HepG2 (cell line): ENCODE data around the gene NBEAL2. TPM values are rescaled to one million over a fixed set of nuclear protein-coding genes. Genes with fewer than 3 reads are reported as not detected.
A peak's percentile ranks its signal among the peaks of the same experiment; 100 is the strongest.

ENCODE experiments used
- ATAD3A ChIP-seq: sonication (generic); formaldehyde crosslinking; IDR thresholded peaks from 2 replicates; pipeline ENCODE4 v1.4.0; 2020; ENCODE audit warnings: missing genetic modification reagents
- FLYWCH1 ChIP-seq: sonication (generic); formaldehyde crosslinking; IDR thresholded peaks from 2 replicates; pipeline ENCODE4 v1.8.1; 2023; ENCODE audit warnings: mild to moderate bottlenecking, missing genetic modification reagents
- GLMP ChIP-seq: sonication (generic); formaldehyde crosslinking; IDR thresholded peaks from 2 replicates; pipeline ENCODE4 v1.9.0; 2021; ENCODE audit warnings: missing genetic modification reagents, mild to moderate bottlenecking, borderline replicate concordance
- HHEX ChIP-seq: IDR thresholded peaks from 2 replicates; pipeline ENCODE4 v1.6.1; 2016; ENCODE audit warnings: control low read depth
- IKZF1 ChIP-seq: fragments of 450-650 bp; IDR thresholded peaks from 2 replicates; pipeline ENCODE4 v1.7.1; 2016
- IKZF4 ChIP-seq: sonication (generic); formaldehyde crosslinking; IDR thresholded peaks from 2 replicates; pipeline ENCODE4 v1.5.1; 2020; ENCODE audit warnings: borderline replicate concordance, mild to moderate bottlenecking, low read depth, missing genetic modification reagents; ENCODE audit errors: not compliant biosample characterization
- MIER3 ChIP-seq: IDR thresholded peaks from 2 replicates; pipeline ENCODE4 v1.6.1; 2016; ENCODE audit warnings: missing compliant biosample characterization, borderline replicate concordance
- NFIB ChIP-seq: sonication (generic); formaldehyde crosslinking; IDR thresholded peaks from 2 replicates; pipeline ENCODE4 v1.9.0; 2021; ENCODE audit warnings: missing genetic modification reagents, mild to moderate bottlenecking, borderline replicate concordance
- PRDM10 ChIP-seq: sonication (generic); formaldehyde crosslinking; IDR thresholded peaks from 2 replicates; pipeline ENCODE4 v1.4.0; 2020; ENCODE audit warnings: low read depth, missing genetic modification reagents
- RFX3 ChIP-seq: IDR thresholded peaks from 2 replicates; pipeline ENCODE4 v1.6.1; 2016; ENCODE audit warnings: missing biosample characterization, missing genetic modification reagents
- RFXANK ChIP-seq: IDR thresholded peaks from 2 replicates; pipeline ENCODE4 v1.6.1; 2016
- SAP130 ChIP-seq: IDR thresholded peaks from 2 replicates; pipeline ENCODE4 v1.6.1; 2016; ENCODE audit warnings: low read depth
- ZBTB46 ChIP-seq: sonication (generic); formaldehyde crosslinking; IDR thresholded peaks from 2 replicates; pipeline ENCODE4 v1.4.0; 2020; ENCODE audit warnings: mild to moderate bottlenecking, missing genetic modification reagents, borderline replicate concordance
- ZNF160 ChIP-seq: sonication (generic); formaldehyde crosslinking; IDR thresholded peaks from 2 replicates; pipeline ENCODE4 v1.8.0; 2022; ENCODE audit warnings: mild to moderate bottlenecking, inconsistent platforms, missing genetic modification reagents
- ZNF383 ChIP-seq: sonication (generic); formaldehyde crosslinking; IDR thresholded peaks from 2 replicates; pipeline ENCODE4 v1.4.0; 2020; ENCODE audit warnings: missing genetic modification reagents, mild to moderate bottlenecking, borderline replicate concordance
- ZNF577 ChIP-seq: sonication (generic); formaldehyde crosslinking; IDR thresholded peaks from 2 replicates; pipeline ENCODE4 v1.4.0; 2020; ENCODE audit warnings: mild to moderate bottlenecking, low read depth, missing genetic modification reagents, borderline replicate concordance
- ZNF713 ChIP-seq: sonication (generic); formaldehyde crosslinking; IDR thresholded peaks from 2 replicates; pipeline ENCODE4 v1.4.0; 2020; ENCODE audit warnings: mild to moderate bottlenecking, missing genetic modification reagents
- polyA plus RNA-seq, 8 experiments: library from polyadenylated mRNA; depleted of rRNA in 3 of 8; stranded (reverse) in 7 of 8; unstranded in 1 of 8; fragments of >200 nt; fragmentation: Illumina TruSeq in 4 of 8; extraction: Trizol in 4 of 8; gene quantifications; 2 replicates each; pipeline versions ENCODE4 v1.2.1 to v1.2.3, GENCODE V29; 2011 to 2016; ENCODE audit warnings: low read depth in 4 of 8, missing spikeins in 1 of 8, mixed read lengths in 1 of 8; ENCODE audit not compliant: insufficient read depth in 1 of 8
- total RNA-seq, 5 experiments: library from RNA; depleted of rRNA; stranded (reverse); fragments of >200 nt; fragmentation: Illumina TruSeq; extraction: Trizol; gene quantifications; 2 replicates each; pipeline ENCODE4 v1.2.3, GENCODE V29; 2016; ENCODE audit warnings: low read depth in 1 of 5
- TF ChIP-seq, protein P1 (sequence below): sonication (generic); formaldehyde crosslinking; IDR thresholded peaks from 2 replicates; pipeline ENCODE4 v1.4.0; 2020; ENCODE audit warnings: missing genetic modification reagents, borderline replicate concordance
- TF ChIP-seq, protein P2 (sequence below): sonication (generic); formaldehyde crosslinking; conservative IDR thresholded peaks from 2 replicates; pipeline ENCODE4 v1.4.0; 2020; ENCODE audit warnings: missing genetic modification reagents

The NBEAL2 gene
- total and polyA plus RNA-seq, 2 of the 13 experiments (the other 11 are each of a cell fraction or from before 2014, with no cell fraction given): 9.7 to 12.4 TPM

DNA sequence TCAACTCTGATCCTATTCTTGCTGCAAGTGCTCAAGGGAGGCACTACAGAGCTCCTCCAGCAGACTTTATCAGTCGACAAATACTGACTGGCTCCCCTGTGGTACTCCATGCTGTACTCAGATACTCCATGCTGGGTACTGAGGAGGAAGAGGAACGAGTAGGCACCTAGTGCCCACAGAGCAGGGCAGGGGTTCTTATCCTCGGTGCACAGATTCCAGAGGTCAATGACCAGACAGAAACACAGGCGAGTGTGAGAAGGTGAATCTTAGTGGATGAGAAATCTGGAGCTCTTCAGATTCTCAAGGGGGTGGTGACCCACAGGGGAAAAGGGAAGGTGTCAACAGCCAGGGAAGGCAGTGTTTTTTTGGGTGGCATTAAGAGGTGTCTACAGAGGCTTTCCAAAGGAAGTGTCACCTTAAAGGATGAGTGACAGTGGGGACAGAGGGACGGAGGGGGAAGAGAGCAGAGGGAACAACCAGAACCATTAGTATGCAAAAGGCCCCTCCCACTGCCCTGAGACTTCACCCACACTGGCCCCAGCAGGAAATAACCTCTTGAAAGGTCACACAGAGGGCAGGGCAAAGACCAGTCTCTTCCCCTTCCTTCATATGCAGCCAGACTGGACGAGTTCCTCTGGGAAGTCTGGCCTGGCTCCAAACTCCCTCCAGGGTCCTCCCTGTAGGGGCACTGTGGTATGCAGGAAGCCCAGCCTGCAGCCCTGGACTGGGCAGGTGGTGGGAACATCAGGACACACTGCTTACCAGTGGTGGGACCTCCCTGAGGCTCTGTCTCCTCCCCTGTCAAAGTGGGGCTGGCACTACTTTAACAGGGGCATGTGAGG, 30.4 kb upstream of the NBEAL2 start (continued):
- TF ChIP-seq, protein P1, sequence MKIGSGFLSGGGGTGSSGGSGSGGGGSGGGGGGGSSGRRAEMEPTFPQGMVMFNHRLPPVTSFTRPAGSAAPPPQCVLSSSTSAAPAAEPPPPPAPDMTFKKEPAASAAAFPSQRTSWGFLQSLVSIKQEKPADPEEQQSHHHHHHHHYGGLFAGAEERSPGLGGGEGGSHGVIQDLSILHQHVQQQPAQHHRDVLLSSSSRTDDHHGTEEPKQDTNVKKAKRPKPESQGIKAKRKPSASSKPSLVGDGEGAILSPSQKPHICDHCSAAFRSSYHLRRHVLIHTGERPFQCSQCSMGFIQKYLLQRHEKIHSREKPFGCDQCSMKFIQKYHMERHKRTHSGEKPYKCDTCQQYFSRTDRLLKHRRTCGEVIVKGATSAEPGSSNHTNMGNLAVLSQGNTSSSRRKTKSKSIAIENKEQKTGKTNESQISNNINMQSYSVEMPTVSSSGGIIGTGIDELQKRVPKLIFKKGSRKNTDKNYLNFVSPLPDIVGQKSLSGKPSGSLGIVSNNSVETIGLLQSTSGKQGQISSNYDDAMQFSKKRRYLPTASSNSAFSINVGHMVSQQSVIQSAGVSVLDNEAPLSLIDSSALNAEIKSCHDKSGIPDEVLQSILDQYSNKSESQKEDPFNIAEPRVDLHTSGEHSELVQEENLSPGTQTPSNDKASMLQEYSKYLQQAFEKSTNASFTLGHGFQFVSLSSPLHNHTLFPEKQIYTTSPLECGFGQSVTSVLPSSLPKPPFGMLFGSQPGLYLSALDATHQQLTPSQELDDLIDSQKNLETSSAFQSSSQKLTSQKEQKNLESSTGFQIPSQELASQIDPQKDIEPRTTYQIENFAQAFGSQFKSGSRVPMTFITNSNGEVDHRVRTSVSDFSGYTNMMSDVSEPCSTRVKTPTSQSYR (CRISPR knock-in tag): no peak
- TF ChIP-seq MIER3 (CRISPR knock-in tag): no peak
- TF ChIP-seq RFXANK (CRISPR knock-in tag): no peak
- peak; percentile 32; the same call in 1 of the 2 replicates for TF ChIP-seq SAP130 (CRISPR knock-in tag)
- no peak for TF ChIP-seq GLMP
- TF ChIP-seq ZNF713 (CRISPR knock-in tag): no peak
- no peak for TF ChIP-seq ZBTB46 (CRISPR knock-in tag)
- TF ChIP-seq ZNF577: no peak
- no peak for TF ChIP-seq ZNF160 (CRISPR knock-in tag)
- no peak for TF ChIP-seq RFX3 (CRISPR knock-in tag)
- TF ChIP-seq ZNF383 (CRISPR knock-in tag): no peak
- TF ChIP-seq HHEX (CRISPR knock-in tag): no peak
- TF ChIP-seq FLYWCH1 (CRISPR knock-in tag): no peak
- TF ChIP-seq, protein P2, sequence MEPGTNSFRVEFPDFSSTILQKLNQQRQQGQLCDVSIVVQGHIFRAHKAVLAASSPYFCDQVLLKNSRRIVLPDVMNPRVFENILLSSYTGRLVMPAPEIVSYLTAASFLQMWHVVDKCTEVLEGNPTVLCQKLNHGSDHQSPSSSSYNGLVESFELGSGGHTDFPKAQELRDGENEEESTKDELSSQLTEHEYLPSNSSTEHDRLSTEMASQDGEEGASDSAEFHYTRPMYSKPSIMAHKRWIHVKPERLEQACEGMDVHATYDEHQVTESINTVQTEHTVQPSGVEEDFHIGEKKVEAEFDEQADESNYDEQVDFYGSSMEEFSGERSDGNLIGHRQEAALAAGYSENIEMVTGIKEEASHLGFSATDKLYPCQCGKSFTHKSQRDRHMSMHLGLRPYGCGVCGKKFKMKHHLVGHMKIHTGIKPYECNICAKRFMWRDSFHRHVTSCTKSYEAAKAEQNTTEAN (CRISPR knock-in tag): no peak
- no peak for TF ChIP-seq IKZF1
- no peak for TF ChIP-seq ATAD3A
- TF ChIP-seq NFIB: no peak
- TF ChIP-seq PRDM10 (CRISPR knock-in tag): no peak
- no peak for TF ChIP-seq IKZF4 (CRISPR knock-in tag)
